OCI-LY7 (cell line): ENCODE results near the gene CARD19.

ENCODE experiments used
- CTCF ChIP-seq: fragments of 200-600 bp; sonication (generic); conservative IDR thresholded peaks from 2 replicates; pipeline ENCODE4 v1.5.1; 2014; ENCODE audit warnings: mild to moderate bottlenecking, antibody characterized with exemption, low read length, moderate library complexity, mixed read lengths
- EZH2phosphoT487 ChIP-seq: fragments of 200-600 bp; sonication (generic); IDR thresholded peaks from 2 replicates; pipeline ENCODE4 v1.6.1; 2018; ENCODE audit warnings: low read depth, borderline replicate concordance, mild to moderate bottlenecking, mixed run types, antibody characterized with exemption, low read length, moderate library complexity, mixed read lengths

DNA sequence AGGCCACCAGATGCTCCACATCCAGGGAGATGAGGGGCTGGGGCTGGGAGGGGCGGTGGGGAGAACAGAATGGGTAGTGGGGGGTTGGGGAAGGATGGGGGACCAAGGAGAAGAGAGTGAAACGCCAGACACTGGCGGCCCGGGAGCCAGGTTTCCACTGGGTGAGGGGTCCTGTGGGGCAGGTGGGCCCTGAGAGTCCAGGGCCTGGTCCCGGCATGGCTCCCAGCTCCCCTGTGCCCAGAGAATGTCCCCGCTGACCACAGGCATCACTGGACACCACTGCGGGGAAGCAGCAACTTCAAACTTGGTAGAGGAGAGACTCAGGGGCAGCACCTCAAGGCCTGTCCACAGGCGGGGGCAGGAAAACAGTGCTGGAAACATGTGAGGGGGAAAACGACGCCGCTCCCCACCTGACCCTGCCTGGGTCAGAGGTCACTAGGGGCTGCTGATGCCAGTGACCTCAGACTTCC, 24.9 kb downstream of the CARD19 start:
- no peak for TF ChIP-seq CTCF
- no peak for TF ChIP-seq EZH2phosphoT487
